Urinary bladder (tissue), 4 donors: ENCODE results near the gene PDZD7. TPM values are rescaled to one million over a fixed set of nuclear protein-coding genes. Genes with fewer than 3 reads are reported as not detected.
A peak's percentile ranks its signal among the peaks of the same experiment; 100 is the strongest.

Experiments used
- DNase-seq: peaks from one replicate; pipeline ENCODE4 v3.0.0-alpha.2; 2015; ENCODE audit errors: extremely low spot score
- H3K27ac ChIP-seq: one replicate; pipeline ENCODE4 v1.5.1; 2013; ENCODE audit warnings: low read depth, mild to moderate bottlenecking, moderate library complexity
- H3K36me3 ChIP-seq: one replicate; pipeline ENCODE4 v1.6.1; 2013; ENCODE audit warnings: mild to moderate bottlenecking, moderate library complexity; ENCODE audit not compliant: insufficient read depth
- H3K4me1 ChIP-seq: one replicate; pipeline ENCODE4 v1.6.1; 2013; ENCODE audit warnings: mild to moderate bottlenecking, moderate library complexity; ENCODE audit not compliant: insufficient read depth
- H3K4me3 ChIP-seq: one replicate; pipeline ENCODE4 v1.5.1; 2013; ENCODE audit warnings: low read depth, low read length
- WGBS: extraction: QIAGEN DNeasy Blood & Tissue Kit; methylation state at CpG from one replicate; pipeline ENCODE4 v1.1.7; 2013; 5-methylcytosine and 5-hydroxymethylcytosine counted together
- polyA plus RNA-seq: library from polyadenylated mRNA; stranded (reverse); fragments of 200-250 nt; gene quantifications from one replicate; pipeline ENCODE4 v1.2.3, GENCODE V29; 2013
- small RNA-seq: library from RNA; depleted of rRNA; stranded (forward); fragments of <200 nt; gene quantifications from one replicate; pipeline ENCODE3, GENCODE V24; 2014
- total RNA-seq: library from RNA; depleted of rRNA; stranded (reverse); fragments of >200 nt; gene quantifications from one replicate; pipeline ENCODE4 v1.2.3, GENCODE V29; 2014
- donor health status: healthy with polysubstance abuse.
- donor health status: healthy.

PDZD7 gene
- total and polyA plus RNA-seq, 2 donors = 0.21 to 0.46 TPM

- 17% methylated on average over 9 of the region's 9 CpGs for WGBS
- H3K36me3 ChIP-seq = no peaks in the 10 kb centered on the region
- H3K27ac ChIP-seq = no peak overlapping the region
- peak overlapping the region; percentile 65 for H3K4me3 ChIP-seq
- H3K4me1 ChIP-seq = no peaks in the 10 kb centered on the region
- DNase-seq = no peak
Observed at GRCh38 chr10:100968863-100969186, 62.1 kb downstream of the PDZD7 start.

GRCh38 chr10:100968062-100968736 is 62.7 kb downstream of the PDZD7 start:
- WGBS = 74% methylated on average over 2 of the region's 2 CpGs
- H3K27ac ChIP-seq = no peak overlapping the region
- no peaks in the 10 kb centered on the region for H3K36me3 ChIP-seq
- no peaks in the 10 kb centered on the region for H3K4me1 ChIP-seq
- H3K4me3 ChIP-seq = no peak overlapping the region
- DNase-seq = no peak

GRCh38 chr10:100967332-100967731 is 63.6 kb downstream of the PDZD7 start:
- Histone ChIP-seq H3K27ac (no peak overlapping the region), H3K4me3 (no peak overlapping the region), H3K36me3 (no peaks in the 10 kb centered on the region), H3K4me1 (no peaks in the 10 kb centered on the region)
- DNase-seq = no peak
- whole genome bisulfite sequencing = 79% methylated on average over 2 of the region's 2 CpGs

- WGBS = 63% methylated on average over 2 of the region's 2 CpGs
- no peak overlapping the region for H3K27ac ChIP-seq
Observed at GRCh38 chr10:100966887-100967286, 64.0 kb downstream of the PDZD7 start.

GRCh38 chr10:100965820-100966219 is 65.1 kb downstream of the PDZD7 start:
- DNase-seq = no peak
- H3K27ac ChIP-seq = no peak overlapping the region
- H3K4me3 ChIP-seq = no peak overlapping the region
- WGBS = 68% methylated on average over 5 of the region's 5 CpGs
- H3K4me1 ChIP-seq = no peaks in the 10 kb centered on the region
- no peaks in the 10 kb centered on the region for H3K36me3 ChIP-seq

More at GRCh38 chr10:100966887-100967286, 64.0 kb downstream of the PDZD7 start:
- no peaks in the 10 kb centered on the region for H3K4me1 ChIP-seq
- no peak overlapping the region for H3K4me3 ChIP-seq
- H3K36me3 ChIP-seq = no peaks in the 10 kb centered on the region
- DNase-seq = no peak

GRCh38 chr10:100963826-100964225 is 67.1 kb downstream of the PDZD7 start:
- 94% methylated on average over 1 of the region's 1 CpG for WGBS
- no peak overlapping the region for H3K4me3 ChIP-seq
- no peaks in the 10 kb centered on the region for H3K4me1 ChIP-seq
- no peak for DNase-seq
- no peak overlapping the region for H3K27ac ChIP-seq
- H3K36me3 ChIP-seq = no peaks in the 10 kb centered on the region

- Histone ChIP-seq H3K27ac (no peak overlapping the region), H3K4me3 (no peak overlapping the region), H3K36me3 (no peaks in the 10 kb centered on the region), H3K4me1 (no peaks in the 10 kb centered on the region)
- no peak for DNase-seq
- WGBS = 76% methylated on average over 4 of the region's 4 CpGs
Observed at GRCh38 chr10:100962351-100963080, 68.4 kb downstream of the PDZD7 start.

GRCh38 chr10:100960251-100960650 is 70.7 kb downstream of the PDZD7 start:
- H3K36me3 ChIP-seq = peaks cover 2% of the 10 kb centered on the region
- no peak overlapping the region for H3K27ac ChIP-seq
- no peak overlapping the region for H3K4me3 ChIP-seq
- no peaks in the 10 kb centered on the region for H3K4me1 ChIP-seq
- DNase-seq = no peak

Small RNAs within 50 kb of the gene (small RNA-seq; reads per million reads assigned to genes)
- not detected for gene MIR608

Other genes starting within 250 kb of the PDZD7 start
- 114 TPM for gene SLF2, start 118.2 kb downstream of the PDZD7 start, total RNA-seq
- gene SLF2, start 118.2 kb downstream of the PDZD7 start, polyA plus RNA-seq = 13.9 TPM
- 1.2 TPM for gene SEMA4G, start 61.6 kb downstream of the PDZD7 start, total RNA-seq
- 2.3 TPM for gene SEMA4G, start 61.6 kb downstream of the PDZD7 start, polyA plus RNA-seq
- 35.4 TPM for gene MRPL43, start 43.6 kb downstream of the PDZD7 start, total RNA-seq
- gene MRPL43, start 43.6 kb downstream of the PDZD7 start, polyA plus RNA-seq = 153 TPM
- 3.2 TPM for gene TWNK, start 43.6 kb downstream of the PDZD7 start, total RNA-seq
- 7.9 TPM for gene TWNK, start 43.6 kb downstream of the PDZD7 start, polyA plus RNA-seq
- gene LZTS2, start 31.3 kb downstream of the PDZD7 start, total RNA-seq = 35.6 TPM
- gene LZTS2, start 31.3 kb downstream of the PDZD7 start, polyA plus RNA-seq = 142 TPM
- 29.9 TPM for gene SFXN3, start 105 bp upstream of the PDZD7 start, total RNA-seq
- gene SFXN3, start 105 bp upstream of the PDZD7 start, polyA plus RNA-seq = 34.7 TPM
- gene KAZALD1, start 30.9 kb upstream of the PDZD7 start, total RNA-seq = 27.0 TPM
- 5.9 TPM for gene KAZALD1, start 30.9 kb upstream of the PDZD7 start, polyA plus RNA-seq
- gene TLX1, start 100.2 kb upstream of the PDZD7 start, total RNA-seq = not detected
- gene TLX1, start 100.2 kb upstream of the PDZD7 start, polyA plus RNA-seq = not detected
- gene LBX1, start 198.3 kb upstream of the PDZD7 start, total RNA-seq = not detected
- gene LBX1, start 198.3 kb upstream of the PDZD7 start, polyA plus RNA-seq = not detected